ENCODE data around the gene GALNT10. TPM values are rescaled to one million over a fixed set of nuclear protein-coding genes. Genes with fewer than 3 reads are reported as not detected.

GALNT10 gene
- polyA plus RNA-seq, 3 donors: 6.2 to 14.5 (median 8.1) TPM

- H3K27ac ChIP-seq (ENCODE audit: low read depth, low read length): no peak overlapping the region
- WGBS, 3 donors: 70 to 94% (median 89%) methylated on average over 1 of the region's 1 CpG
Measured at GRCh38 chr5:154174091-154174490, 16.4 kb upstream of the GALNT10 start.

GRCh38 chr5:154176181-154176580 is 14.4 kb upstream of the GALNT10 start:
- H3K27ac ChIP-seq (ENCODE audit: low read depth, low read length): no peak overlapping the region
- 21 to 34% (median 33%) methylated on average over 2 of the region's 2 CpGs for WGBS, 3 donors

GRCh38 chr5:154178661-154179060 is 11.9 kb upstream of the GALNT10 start:
- no peak overlapping the region for H3K27ac ChIP-seq (ENCODE audit: low read depth, low read length)
- WGBS, 3 donors: 57 to 77% (median 60%) methylated on average over 2 of the region's 2 CpGs

GRCh38 chr5:154179846-154180710 is 10.5 kb upstream of the GALNT10 start:
- no peak overlapping the region for H3K27ac ChIP-seq (ENCODE audit: low read depth, low read length)
- WGBS, 3 donors: 57 to 63% (median 61%) methylated on average over 13 of the region's 13 CpGs

GRCh38 chr5:154181161-154181560 is 9.4 kb upstream of the GALNT10 start:
- no peak overlapping the region for H3K27ac ChIP-seq (ENCODE audit: low read depth, low read length)
- WGBS, 3 donors: 94 to 100% (median 100%) methylated on average over 1 of the region's 1 CpG

- no peak overlapping the region for H3K27ac ChIP-seq (ENCODE audit: low read depth, low read length)
- 9 to 12% (median 10%) methylated on average over 25 of the region's 25 CpGs for WGBS, 3 donors
Measured at GRCh38 chr5:154189256-154189818, 1.2 kb upstream of the GALNT10 start.

DNA sequence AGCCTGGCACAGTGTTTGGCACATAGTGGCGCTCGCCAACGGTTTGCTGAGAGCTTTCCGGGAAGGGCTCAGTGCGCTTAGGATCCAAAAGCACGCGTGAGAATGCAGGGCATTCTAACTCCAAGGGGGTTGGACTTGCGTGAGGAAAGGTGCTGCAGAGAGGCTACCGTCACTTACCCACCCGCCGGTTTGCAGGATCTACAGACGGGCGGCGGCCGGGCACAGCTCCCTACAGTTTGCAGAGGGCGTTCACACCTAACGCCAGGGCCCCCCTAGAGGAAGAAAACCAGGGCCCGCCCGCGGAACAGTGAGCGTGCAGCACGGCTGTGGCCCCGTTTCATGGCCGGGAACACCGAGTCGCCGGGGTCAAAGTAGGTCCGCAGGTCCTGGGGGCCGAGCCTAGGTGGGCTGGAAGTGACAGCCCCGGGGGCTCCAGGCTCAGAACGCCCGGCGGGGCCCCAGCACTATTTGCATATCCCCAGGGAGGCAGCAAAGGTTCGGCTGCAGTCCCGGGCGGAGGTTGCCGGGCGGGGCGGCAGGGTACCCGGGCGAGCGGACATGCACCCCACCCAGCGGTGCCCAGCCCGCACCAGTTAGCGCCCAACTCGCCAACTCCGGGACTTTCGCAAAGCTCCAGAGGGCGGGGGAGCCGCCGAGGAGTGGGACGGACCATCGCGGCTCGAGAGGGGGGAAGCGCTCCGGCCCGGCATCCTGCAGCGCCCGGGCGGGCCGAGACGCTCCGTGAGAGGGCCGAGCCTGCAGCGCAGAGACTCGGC is 526 bp upstream of the GALNT10 start:
- WGBS, 3 donors: 0% methylated on average over 54 to 67 of the region's 67 CpGs
- no peak overlapping the region for H3K27ac ChIP-seq (ENCODE audit: low read depth, low read length)

DNA sequence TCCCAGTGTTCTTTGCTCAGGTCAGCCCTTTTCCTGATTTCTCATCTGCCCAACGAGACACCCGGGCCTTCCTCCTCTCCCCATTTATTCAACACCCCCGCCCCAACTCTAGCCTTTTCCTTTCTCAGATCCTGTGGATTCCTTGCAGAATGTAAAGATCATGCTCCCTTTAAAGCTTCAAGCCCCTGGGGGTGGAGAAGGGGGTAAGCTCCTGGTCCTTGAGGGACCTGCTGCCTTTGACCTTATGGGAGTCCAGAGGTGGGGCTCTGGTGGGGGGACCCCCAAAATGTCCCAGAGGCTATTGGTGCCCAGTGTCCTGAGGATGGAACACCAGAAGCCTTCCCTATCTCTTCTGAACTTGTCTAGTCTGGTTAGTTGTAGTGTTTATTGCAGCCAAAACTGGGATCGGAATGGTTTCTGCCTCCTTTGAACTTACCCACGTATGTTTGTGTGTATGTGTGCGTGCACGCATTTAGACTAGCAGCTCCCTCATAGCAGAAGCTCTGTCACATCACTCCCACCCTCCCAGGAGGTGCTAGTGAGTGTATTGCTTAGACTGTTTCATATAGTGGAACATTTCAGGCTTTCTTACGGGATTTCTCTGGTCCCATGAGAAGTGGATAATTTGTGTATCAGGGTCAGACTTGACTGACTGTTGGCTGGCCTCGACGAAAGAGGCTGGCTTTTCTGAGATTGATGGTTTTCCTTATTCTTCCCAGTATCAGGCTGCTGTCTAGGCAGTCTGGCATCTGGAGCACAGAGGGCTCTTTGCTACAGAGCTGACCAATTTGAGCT is 1.1 kb downstream of the GALNT10 start:
- no peak overlapping the region for H3K27ac ChIP-seq (ENCODE audit: low read depth, low read length)
- WGBS, 3 donors: 20 to 35% (median 29%) methylated on average over 10 of the region's 10 CpGs

- 70 to 76% (median 74%) methylated on average over 3 of the region's 3 CpGs for WGBS, 3 donors
- no peak overlapping the region for H3K27ac ChIP-seq (ENCODE audit: low read depth, low read length)
Measured at GRCh38 chr5:154193283-154193682, 2.8 kb downstream of the GALNT10 start.

DNA sequence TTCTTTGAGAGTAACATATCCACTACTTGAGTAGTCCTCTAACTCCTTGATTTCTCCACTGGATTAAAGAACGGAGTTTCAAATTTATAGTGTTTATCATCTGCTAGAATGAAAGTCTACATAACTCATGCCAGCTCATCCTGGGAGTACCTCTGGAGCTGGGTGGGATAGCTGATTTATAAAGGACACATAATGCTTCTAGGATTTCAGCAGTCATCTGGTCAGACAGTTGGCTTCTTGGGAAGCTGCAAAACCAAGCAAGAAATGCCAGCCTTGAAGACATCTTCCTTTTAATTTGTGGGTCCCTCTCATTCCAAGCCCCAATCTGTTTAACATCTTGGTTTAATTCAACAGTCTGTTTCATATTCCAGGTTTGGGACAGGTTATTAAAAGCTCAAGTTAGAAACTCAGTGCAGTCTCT is 3.2 kb downstream of the GALNT10 start:
- no peak overlapping the region for H3K27ac ChIP-seq (ENCODE audit: low read depth, low read length)
- 78 to 89% (median 82%) methylated on average over 1 of the region's 1 CpG for WGBS, 3 donors

- WGBS, 3 donors: 71 to 83% (median 83%) methylated on average over 8 of the region's 8 CpGs
- H3K27ac ChIP-seq (ENCODE audit: low read depth, low read length): no peak overlapping the region
Measured at GRCh38 chr5:154194345-154195329, 4.1 kb downstream of the GALNT10 start.

DNA sequence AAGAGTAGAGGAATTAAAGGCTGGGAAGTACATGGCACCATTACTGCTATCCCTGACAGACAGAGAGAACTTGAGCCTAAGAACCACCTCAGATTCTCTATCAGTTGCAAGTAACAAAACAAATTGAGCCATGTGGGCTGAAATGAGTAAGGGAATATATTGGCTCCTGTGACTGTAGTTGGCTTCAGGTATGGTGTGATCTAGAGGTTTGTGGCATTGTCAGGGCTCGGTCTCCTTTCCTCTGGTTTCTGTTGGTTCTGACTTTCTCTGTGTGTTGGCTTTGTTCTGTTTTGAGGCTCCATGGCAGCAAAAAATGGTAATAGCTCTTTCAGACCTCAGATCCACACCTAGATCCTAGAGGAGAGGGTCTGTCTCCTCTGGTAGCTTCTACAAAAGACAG is 5.7 kb downstream of the GALNT10 start:
- WGBS, 3 donors: 93 to 96% (median 96%) methylated on average over 1 of the region's 1 CpG
- no peak overlapping the region for H3K27ac ChIP-seq (ENCODE audit: low read depth, low read length)

- 25 to 37% (median 34%) methylated on average over 8 of the region's 8 CpGs for WGBS, 3 donors
- no peak overlapping the region for H3K27ac ChIP-seq (ENCODE audit: low read depth, low read length)
Measured at GRCh38 chr5:154196955-154197652, 6.6 kb downstream of the GALNT10 start.

GRCh38 chr5:154197801-154198491 is 7.4 kb downstream of the GALNT10 start:
- no peak overlapping the region for H3K27ac ChIP-seq (ENCODE audit: low read depth, low read length)
- WGBS, 3 donors: 80 to 85% (median 83%) methylated on average over 8 of the region's 8 CpGs

- no peak overlapping the region for H3K27ac ChIP-seq (ENCODE audit: low read depth, low read length)
- 66 to 93% (median 71%) methylated on average over 4 of the region's 4 CpGs for WGBS, 3 donors
Measured at GRCh38 chr5:154198611-154199230, 8.2 kb downstream of the GALNT10 start.

DNA sequence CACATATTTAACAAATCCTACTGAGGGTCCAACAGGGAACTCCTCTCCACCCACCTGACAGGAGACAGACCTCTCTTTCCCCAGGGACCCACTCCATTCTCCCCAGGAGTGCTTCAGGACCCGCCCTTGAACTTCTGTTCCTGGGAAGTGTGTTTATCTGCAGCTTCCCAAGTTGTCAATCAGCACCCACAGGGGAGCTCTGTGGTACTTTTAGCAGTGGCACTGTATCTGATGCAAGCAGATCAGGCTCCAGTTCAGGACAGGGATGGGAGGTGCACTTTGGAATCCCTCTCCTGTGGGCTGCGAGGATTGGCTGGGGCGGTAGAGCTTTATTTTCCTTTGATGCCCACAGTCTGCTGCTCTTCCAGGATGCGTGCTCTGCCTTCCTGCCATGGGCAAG is 8.7 kb downstream of the GALNT10 start:
- WGBS, 3 donors: 84 to 97% (median 88%) methylated on average over 4 of the region's 4 CpGs
- no peak overlapping the region for H3K27ac ChIP-seq (ENCODE audit: low read depth, low read length)
